GM12878 (cell line): Measurements from ENCODE around the gene TNFSF11. TPM values are rescaled to one million over a fixed set of nuclear protein-coding genes. Genes with fewer than 3 reads are reported as not detected.

Experiments
- ATAC-seq: fragments of 200-7000 bp; cut with Tn5 transposase; 3 replicates; pipeline ENCODE4 v1.9.1; 2020; ENCODE audit warnings: mild to moderate bottlenecking, moderate library complexity
- BruUV-seq: library from RNA; stranded (reverse); fragments of 400-500 nt; replicated peaks from 2 replicates; lab custom pipeline; 2021; lab: Mats Ljungman, UMichigan
- CTCF ChIA-PET: fragments of 300-600 bp; sonication (Branson Sonifier 250); formaldehyde crosslinking; extraction: SDS; loops from one replicate; lab custom pipeline; 2021; ENCODE audit warnings: inconsistent platforms; lab: Yijun Ruan, JAX
- POLR2A ChIA-PET: fragments of 350-600 bp; formaldehyde crosslinking; extraction: SDS; loops from one replicate; lab custom pipeline; 2021; ENCODE audit warnings: inconsistent platforms; lab: Charles Lee
- RAD21 ChIA-PET: fragments of 300-600 bp; sonication (Branson Sonifier 250); formaldehyde crosslinking; loops from one replicate; lab custom pipeline; 2023; ENCODE audit warnings: antibody characterized with exemption; ENCODE audit not compliant: unreplicated experiment; lab: Charles Lee
- SMC1A ChIA-PET: fragments of 300-600 bp; sonication (Branson Sonifier 250); formaldehyde crosslinking; loops from one replicate; lab custom pipeline; 2023; ENCODE audit not compliant: unreplicated experiment, uncharacterized antibody; lab: Charles Lee
- DNase-seq: peaks from one replicate; pipeline ENCODE4 v3.0.0-alpha.2; 2011; ENCODE audit warnings: low read depth, low spot score
- FAIRE-seq: peaks from 3 replicates; lab custom pipeline; 2011; peaks lifted over from hg19 to GRCh38; lab: Jason Lieb, UNC
- H2AFZ ChIP-seq: 2 replicates; pipeline ENCODE4 v1.6.0; 2011; ENCODE audit warnings: low read depth, low read length, control low read depth; ENCODE audit not compliant: control insufficient read depth
- H3K27ac ChIP-seq: 2 replicates; pipeline ENCODE4 v1.5.1; 2011; ENCODE audit warnings: control low read depth; ENCODE audit not compliant: control insufficient read depth, insufficient read depth
- H3K27me3 ChIP-seq, 2 experiments: replicated peaks in 1 of 2; 2 replicates each; pipeline versions ENCODE4 v1.6.0 to v1.6.1; 2011; ENCODE audit warnings: low read length in 1 of 2; ENCODE audit not compliant: control insufficient read depth in 2 of 2, insufficient read depth in 2 of 2
- H3K36me3 ChIP-seq, 2 experiments: 2 replicates each; pipeline ENCODE4 v1.5.1; 2011; ENCODE audit warnings: low read length in 1 of 2; ENCODE audit not compliant: control insufficient read depth in 2 of 2, insufficient read depth in 2 of 2
- H3K4me1 ChIP-seq: 2 replicates; pipeline ENCODE4 v1.6.1; 2011; ENCODE audit warnings: mild to moderate bottlenecking, low read length, moderate library complexity, mixed read lengths; ENCODE audit not compliant: control insufficient read depth, insufficient read depth
- H3K4me2 ChIP-seq: 2 replicates; pipeline ENCODE4 v1.6.0; 2011; ENCODE audit warnings: control low read depth; ENCODE audit not compliant: control insufficient read depth, insufficient read depth
- H3K4me3 ChIP-seq: fragments of 200-600 bp; sonication (generic); 2 replicates; pipeline ENCODE4 v1.5.1; 2016
- H3K79me2 ChIP-seq: 2 replicates; pipeline ENCODE4 v1.6.0; 2011; ENCODE audit warnings: low read length; ENCODE audit not compliant: control insufficient read depth, insufficient read depth
- H3K9ac ChIP-seq: 2 replicates; pipeline ENCODE4 v1.8.0; 2011; ENCODE audit warnings: low read length, control low read depth, mixed read lengths; ENCODE audit not compliant: control insufficient read depth, insufficient read depth
- H3K9me3 ChIP-seq: replicated peaks from 3 replicates; pipeline ENCODE4 v1.5.1; 2011; ENCODE audit warnings: mild to moderate bottlenecking, low read length; ENCODE audit not compliant: control insufficient read depth, insufficient read depth
- H4K20me1 ChIP-seq: 2 replicates; pipeline ENCODE4 v1.6.0; 2011; ENCODE audit not compliant: control insufficient read depth, insufficient read depth
- FOS ChIP-seq: IDR thresholded peaks from 3 replicates; pipeline ENCODE4 v1.6.1; 2011; ENCODE audit warnings: borderline replicate concordance; ENCODE audit not compliant: insufficient read length; ENCODE audit errors: extremely low read depth
- IKZF2 ChIP-seq, 2 experiments: fragments of 450-650 bp; IDR thresholded peaks; 2 replicates each; pipeline ENCODE4 v1.6.1; 2017; ENCODE audit warnings: mild to moderate bottlenecking in 2 of 2, moderate library complexity in 2 of 2
- JUNB ChIP-seq: IDR thresholded peaks from 2 replicates; pipeline ENCODE4 v1.6.1; 2016; ENCODE audit warnings: antibody characterized with exemption, mild to moderate bottlenecking
- MXI1 ChIP-seq: fragments of 150-350 bp; IDR thresholded peaks from 2 replicates; pipeline ENCODE4 v1.6.1; 2011; ENCODE audit warnings: low read depth, mild to moderate bottlenecking, inconsistent platforms, low read length, improper control_type of control experiment
- SPI1 ChIP-seq: IDR thresholded peaks from 2 replicates; pipeline ENCODE4 v1.6.1; 2011; ENCODE audit warnings: low read depth, mild to moderate bottlenecking, low read length, moderate library complexity, borderline replicate concordance; ENCODE audit not compliant: insufficient read depth
- SUPT20H ChIP-seq: IDR thresholded peaks from 2 replicates; pipeline ENCODE4 v1.6.1; 2011; ENCODE audit warnings: low read depth, mild to moderate bottlenecking, low read length, moderate library complexity, borderline replicate concordance; ENCODE audit not compliant: control insufficient read depth
- TCF12 ChIP-seq: IDR thresholded peaks from 2 replicates; pipeline ENCODE4 v1.6.1; 2011; ENCODE audit warnings: low read depth, mild to moderate bottlenecking, low read length
- ZZZ3 ChIP-seq: IDR thresholded peaks from 2 replicates; pipeline ENCODE4 v1.6.1; 2011; ENCODE audit warnings: low read depth; ENCODE audit not compliant: control insufficient read depth, insufficient read length
- WGBS: methylation state at CpG from one replicate; pipeline ENCODE4 v1.1.6; 2016; ENCODE audit warnings: low lambda C conversion rate; ENCODE audit not compliant: insufficient replicate concordance, insufficient coverage; ENCODE audit errors: missing lambda C conversion rate; 5-methylcytosine and 5-hydroxymethylcytosine counted together
- in situ Hi-C: fragments of 300-500 bp; cut with MboI; formaldehyde crosslinking; loops from 9 replicates; pipeline ENCODE4 v1.14.3; 2018; ENCODE audit warnings: mixed read lengths
- intact Hi-C: fragments of 100-400 bp; cut with micrococcal nuclease; formaldehyde crosslinking; loops from one replicate; pipeline ENCODE4 v1.14.2; 2022; ENCODE audit not compliant: unreplicated experiment
- polyA plus RNA-seq, 11 experiments: library from polyadenylated mRNA; depleted of rRNA in 4 of 11; unstranded in 6 of 11; stranded (reverse) in 5 of 11; fragments of >200 nt; fragmentation: Nextera tagmentation in 4 of 11; fragmentation: Illumina TruSeq in 1 of 11; extraction: Ambion mirVana in 4 of 11; extraction: Trizol in 1 of 11; gene quantifications; 1 replicate in 1 of 11; 2 replicates in 10 of 11; pipeline versions ENCODE4 v1.2.1 to v1.2.3, GENCODE V29; 2011 to 2016; ENCODE audit warnings: inconsistent platforms in 2 of 11, missing spikeins in 2 of 11, low read depth in 1 of 11
- total RNA-seq, 4 experiments: library from RNA; depleted of rRNA in 3 of 4; stranded (reverse); fragments of >200 nt in 3 of 4; fragmentation: Illumina TruSeq in 1 of 4; extraction: Trizol in 1 of 4; gene quantifications; 2 replicates each; pipeline versions ENCODE4 v1.2.1 to v1.2.3, GENCODE V29; 2013 to 2021

Gene TNFSF11
- total and polyA plus RNA-seq, 10 of the 15 experiments (the other 5 are each of a cell fraction or from before 2014, with no cell fraction given) = 0.86 to 14.8 (median 10.0) TPM

- BruUV-seq = no TSS peak
- Histone ChIP-seq H3K27ac (no peak overlapping the region), H3K9me3 (peaks cover 4% of the 10 kb centered on the region; the same call in 2 of the 3 replicates), H3K36me3 (no peaks in the 10 kb centered on the region), H3K9ac (no peak overlapping the region), H3K27me3 (no peaks in the 10 kb centered on the region), H3K79me2 (peaks cover under 1% of the 10 kb centered on the region), H3K4me2 (no peak overlapping the region), H4K20me1 (no peaks in the 10 kb centered on the region), H3K4me3 (no peak overlapping the region), H3K4me1 (peaks cover 4% of the 10 kb centered on the region), H2AFZ (peak overlapping the region; percentile 11; the same call in 1 of the 2 replicates)
- intact Hi-C loops = no loop called here
- DNase-seq (no peak), FAIRE-seq (no peak), ATAC-seq (peak; percentile 66)
- POLR2A ChIA-PET = interaction anchor here (0.7 to 1.1 kb wide), 2 partner anchors 36 to 89 kb away, joined by 3 read pairs; no protein-coding TSS in a partner anchor
- TF ChIP-seq MXI1 (no peak), SUPT20H (no peak), FOS (no peak), ZZZ3 (no peak), JUNB (peak; percentile 22; the same call in 1 of the 2 replicates), IKZF2 (IDR thresholded peaks at IDR 0.05) (peak in 1 of 2 experiments; percentile 22; a peak in 1 of 4 replicates), TCF12 (no peak), SPI1 (peak; percentile 15; the same call in 1 of the 2 replicates)
- in situ Hi-C loops = no loop called here
- WGBS = 46% methylated on average over 3 of the region's 3 CpGs
- RAD21 ChIA-PET = interaction anchor here (1.2 kb wide), 1 partner anchor 157 kb away, joined by 4 read pairs; no protein-coding TSS in a partner anchor
- CTCF ChIA-PET = interaction anchor here (1.0 to 1.3 kb wide), 2 partner anchors 18 to 403 kb away, joined by 3 to 4 read pairs; no protein-coding TSS in a partner anchor
- SMC1A ChIA-PET = interaction anchor here (0.7 to 1.9 kb wide), 7 partner anchors 19 to 328 kb away, joined by 3 to 5 read pairs (median 3); no protein-coding TSS in a partner anchor
Observed at GRCh38 chr13:42569576-42570344, 4.2 kb upstream of the TNFSF11 start.
